GM12873 (cell line): ENCODE measurements around the gene MUL1.

Source experiments
- CTCF ChIP-seq: IDR thresholded peaks from 2 replicates; pipeline ENCODE4 v1.5.1; 2012; ENCODE audit warnings: low read depth, mild to moderate bottlenecking, moderate library complexity, low read length, control low read depth; ENCODE audit not compliant: insufficient read depth; ENCODE audit errors: missing control alignments

The MUL1 gene

GRCh38 chr1:20530306-20530705 is 22.4 kb upstream of the MUL1 start:
- no peak for TF ChIP-seq CTCF

GRCh38 chr1:20528221-20528620 is 20.3 kb upstream of the MUL1 start:
- no peak for TF ChIP-seq CTCF

GRCh38 chr1:20526267-20526666 is 18.3 kb upstream of the MUL1 start:
- TF ChIP-seq CTCF: no peak

GRCh38 chr1:20521960-20522861 is 14.3 kb upstream of the MUL1 start:
- peak; percentile 89 for TF ChIP-seq CTCF

- no peak for TF ChIP-seq CTCF
Observed at GRCh38 chr1:20511518-20512428, 3.8 kb upstream of the MUL1 start.

- TF ChIP-seq CTCF: no peak
Observed at GRCh38 chr1:20508411-20508771, 440 bp upstream of the MUL1 start.

- TF ChIP-seq CTCF: no peak
Observed at GRCh38 chr1:20507248-20507563, 745 bp downstream of the MUL1 start.
